ENCODE data around the gene SAMD14. TPM values are rescaled to one million over a fixed set of nuclear protein-coding genes. Genes with fewer than 3 reads are reported as not detected.

Gene SAMD14
- polyA plus RNA-seq, 2 of the 4 experiments (the other 2 are of a cell fraction): 0.12 to 0.75 TPM

DNA sequence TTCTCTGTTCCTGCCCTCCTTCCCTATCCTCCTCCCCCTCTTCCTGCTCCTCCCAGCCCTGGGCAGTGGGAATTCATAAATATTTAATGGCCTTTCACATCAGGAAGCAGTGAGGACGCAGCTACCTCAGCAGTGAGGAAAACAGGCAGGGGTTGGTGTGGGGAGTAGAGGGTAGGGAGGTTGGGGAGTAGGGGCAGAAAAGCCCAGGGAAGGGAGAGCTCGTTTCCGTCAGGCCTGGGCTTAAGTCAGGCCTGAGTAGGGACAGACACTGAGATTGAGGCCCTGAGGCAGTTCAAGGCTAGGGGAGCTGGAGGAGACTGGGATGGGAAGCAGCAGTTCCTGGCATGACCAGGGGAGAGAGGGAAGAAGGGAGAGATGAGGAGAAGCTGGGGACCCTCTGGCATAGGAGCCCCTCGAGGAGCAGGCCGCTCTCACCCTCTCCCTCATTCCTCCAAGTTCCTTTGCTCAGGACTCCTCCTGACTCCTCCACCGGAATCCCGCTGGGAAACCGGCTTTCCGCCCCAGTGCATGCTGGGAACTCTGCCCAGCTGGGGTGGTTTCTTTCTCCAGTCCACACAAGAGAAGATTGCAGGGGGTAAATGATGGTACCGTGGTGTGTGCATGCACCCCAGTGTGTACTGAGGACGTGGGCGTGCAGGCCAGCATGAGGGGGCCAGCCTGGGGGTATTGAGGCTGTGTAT, 6.2 kb downstream of the SAMD14 start:
- ATAC-seq (peak in 1 of 2 experiments; percentile 27; a peak in 3 of 6 replicates), FAIRE-seq (no peak), DNase-seq (ENCODE audit: low read depth in 1 of 2, low spot score in 1 of 2) (no peak)
- Histone ChIP-seq H3K27ac (peak overlapping the region in 1 of 2 experiments; percentile 17; a peak in 1 of 6 replicates), H3K4me2 (no peak overlapping the region), H3K9me3 (no peaks in the 10 kb centered on the region), H3K4me1 (peaks cover 10% of the 10 kb centered on the region; the same call in 1 of the 3 replicates), H3K4me3 (no peak overlapping the region)
- ChIA-PET POLR2A (no interaction called here), CTCF (interaction anchor here (0.8 to 60.2 kb wide), 16 partner anchors 12 to 174 kb away, joined by 3 to 1356 read pairs (median 4); partner anchors contain the start of genes PDK2 and PPP1R9B)
- WGBS (ENCODE audit: missing lambda C conversion rate): 61% methylated on average over 12 of the region's 12 CpGs
- no peak for TF ChIP-seq KDM1A (IDR thresholded peaks at IDR 0.05; ENCODE audit: low read depth)

- no peak for DNase-seq (ENCODE audit: low read depth in 1 of 2, low spot score in 1 of 2)
- 80% methylated on average over 3 of the region's 3 CpGs for WGBS (ENCODE audit: missing lambda C conversion rate)
- Histone ChIP-seq H3K9me3 (no peaks in the 10 kb centered on the region), H3K4me2 (no peak overlapping the region), H3K4me1 (0 out of 3 replicates have a peak, but pooled peaks cover 5% of the 10 kb centered on the region), H3K27ac (no peak overlapping the region), H3K4me3 (no peak overlapping the region)
- ATAC-seq: no peak
- no peak for TF ChIP-seq KDM1A (IDR thresholded peaks at IDR 0.05; ENCODE audit: low read depth)
- TF ChIP-seq, protein P1, sequence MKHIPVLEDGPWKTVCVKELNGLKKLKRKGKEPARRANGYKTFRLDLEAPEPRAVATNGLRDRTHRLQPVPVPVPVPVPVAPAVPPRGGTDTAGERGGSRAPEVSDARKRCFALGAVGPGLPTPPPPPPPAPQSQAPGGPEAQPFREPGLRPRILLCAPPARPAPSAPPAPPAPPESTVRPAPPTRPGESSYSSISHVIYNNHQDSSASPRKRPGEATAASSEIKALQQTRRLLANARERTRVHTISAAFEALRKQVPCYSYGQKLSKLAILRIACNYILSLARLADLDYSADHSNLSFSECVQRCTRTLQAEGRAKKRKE (CRISPR knock-in tag; IDR thresholded peaks at IDR 0.05; ENCODE audit: low read depth): no peak
- TF ChIP-seq EHF (CRISPR knock-in tag; IDR thresholded peaks at IDR 0.05): no peak
- no peak for TF ChIP-seq HES2 (IDR thresholded peaks at IDR 0.05)
- no peak for TF ChIP-seq MAX (IDR thresholded peaks at IDR 0.05)
- TF ChIP-seq CEBPB (IDR thresholded peaks at IDR 0.05): no peak
- TF ChIP-seq HOXA7 (CRISPR knock-in tag; IDR thresholded peaks at IDR 0.05): no peak
- TF ChIP-seq MAZ (IDR thresholded peaks at IDR 0.05; ENCODE audit: borderline replicate concordance, low read depth, low read length): no peak
- TF ChIP-seq RFX5 (IDR thresholded peaks at IDR 0.05): no peak
- TF ChIP-seq HOXB5 (CRISPR knock-in tag; IDR thresholded peaks at IDR 0.05): no peak
- ChIA-PET POLR2A (no interaction called here), CTCF (interaction anchor here (0.8 to 60.2 kb wide), 17 partner anchors 13 to 175 kb away, joined by 3 to 1356 read pairs (median 5); partner anchors contain the start of genes PDK2 and PPP1R9B)
- FAIRE-seq: no peak
Measured at GRCh38 chr17:50122945-50123344, 7.0 kb downstream of the SAMD14 start.

DNA sequence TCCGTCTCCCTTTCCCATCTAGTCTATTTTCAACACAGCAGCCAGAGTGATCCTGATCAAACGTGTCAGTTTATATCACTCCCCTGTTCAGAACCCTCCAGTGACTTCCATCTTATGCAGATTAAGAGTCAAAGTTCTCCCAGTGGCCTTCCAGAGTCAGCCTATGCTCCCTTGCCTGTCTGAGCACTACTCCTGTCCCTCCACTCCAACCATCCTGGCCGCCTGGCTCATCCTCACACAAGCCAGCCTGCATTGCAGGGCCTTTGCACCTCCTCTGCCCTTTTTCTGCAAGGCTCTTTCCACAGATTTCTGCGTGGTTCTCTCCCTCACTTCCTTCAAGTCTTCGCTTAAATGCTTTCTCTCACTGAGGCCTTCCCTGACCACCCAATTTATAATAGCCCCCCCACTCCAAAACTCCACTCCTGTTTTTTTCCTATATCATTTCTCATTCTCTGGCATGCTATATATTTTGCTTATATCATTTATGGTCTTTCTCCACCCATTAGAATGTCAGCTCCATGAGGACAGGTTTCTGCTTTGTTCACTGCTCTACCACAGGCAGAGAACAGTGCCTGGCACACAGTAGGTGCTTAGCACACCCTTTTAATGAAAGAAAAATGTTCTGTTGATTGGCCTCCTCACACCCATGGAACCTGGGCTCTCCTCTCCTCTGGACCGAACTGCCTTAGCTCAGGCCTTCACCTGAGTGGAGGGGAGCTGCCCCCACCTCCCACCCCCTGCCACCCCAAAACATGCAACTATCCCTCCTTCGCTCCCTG, 9.3 kb downstream of the SAMD14 start:
- DNase-seq (ENCODE audit: low read depth in 1 of 2, low spot score in 1 of 2) (no peak), ATAC-seq (no peak), FAIRE-seq (no peak)
- Histone ChIP-seq H3K4me3 (no peak overlapping the region), H3K4me2 (no peak overlapping the region), H3K4me1 (peaks cover 10% of the 10 kb centered on the region; the same call in 1 of the 3 replicates), H3K27ac (no peak overlapping the region), H3K9me3 (no peaks in the 10 kb centered on the region)
- WGBS (ENCODE audit: missing lambda C conversion rate): 68% methylated on average over 7 of the region's 7 CpGs
- ChIA-PET CTCF (interaction anchor here (1.3 to 60.2 kb wide), 12 partner anchors 9 to 124 kb away, joined by 3 to 1356 read pairs (median 16); partner anchors contain the start of genes PDK2, PPP1R9B and SAMD14), POLR2A (interaction anchor here (0.8 kb wide), 1 partner anchor 32 kb away, joined by 3 read pairs; no protein-coding TSS in a partner anchor)
- TF ChIP-seq BCL3 (IDR thresholded peaks at IDR 0.05): no peak
- TF ChIP-seq HOXB5 (CRISPR knock-in tag; IDR thresholded peaks at IDR 0.05): no peak
- TF ChIP-seq POLR2A (IDR thresholded peaks at IDR 0.05; ENCODE audit: low read length): no peak
- no peak for TF ChIP-seq ZFP36 (IDR thresholded peaks at IDR 0.05; ENCODE audit: borderline replicate concordance, partially characterized antibody)
- TF ChIP-seq SREBF2 (IDR thresholded peaks at IDR 0.05): no peak

GRCh38 chr17:50118828-50119218, 11.1 kb downstream of the SAMD14 start:
- TF ChIP-seq TFCP2L1 (CRISPR knock-in tag; IDR thresholded peaks at IDR 0.05): no peak
- TF ChIP-seq, protein P2, sequence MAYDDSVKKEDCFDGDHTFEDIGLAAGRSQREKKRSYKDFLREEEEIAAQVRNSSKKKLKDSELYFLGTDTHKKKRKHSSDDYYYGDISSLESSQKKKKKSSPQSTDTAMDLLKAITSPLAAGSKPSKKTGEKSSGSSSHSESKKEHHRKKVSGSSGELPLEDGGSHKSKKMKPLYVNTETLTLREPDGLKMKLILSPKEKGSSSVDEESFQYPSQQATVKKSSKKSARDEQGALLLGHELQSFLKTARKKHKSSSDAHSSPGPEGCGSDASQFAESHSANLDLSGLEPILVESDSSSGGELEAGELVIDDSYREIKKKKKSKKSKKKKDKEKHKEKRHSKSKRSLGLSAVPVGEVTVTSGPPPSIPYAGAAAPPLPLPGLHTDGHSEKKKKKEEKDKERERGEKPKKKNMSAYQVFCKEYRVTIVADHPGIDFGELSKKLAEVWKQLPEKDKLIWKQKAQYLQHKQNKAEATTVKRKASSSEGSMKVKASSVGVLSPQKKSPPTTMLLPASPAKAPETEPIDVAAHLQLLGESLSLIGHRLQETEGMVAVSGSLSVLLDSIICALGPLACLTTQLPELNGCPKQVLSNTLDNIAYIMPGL (CRISPR knock-in tag; IDR thresholded peaks at IDR 0.05; ENCODE audit: borderline replicate concordance): no peak
- no peak for TF ChIP-seq RAD21 (conservative IDR thresholded peaks at IDR 0.05 in 1 of 2, IDR thresholded peaks at IDR 0.05 in 1 of 2)
- TF ChIP-seq, protein P1 (CRISPR knock-in tag; IDR thresholded peaks at IDR 0.05; ENCODE audit: low read depth): no peak
- TF ChIP-seq ZC3H11A (IDR thresholded peaks at IDR 0.05): no peak
- no peak for TF ChIP-seq MAZ (IDR thresholded peaks at IDR 0.05; ENCODE audit: borderline replicate concordance, low read depth, low read length)
- no peak for TF ChIP-seq MYC (IDR thresholded peaks at IDR 0.05; ENCODE audit: borderline replicate concordance, low read length)
- TF ChIP-seq CEBPB (IDR thresholded peaks at IDR 0.05): no peak
- TF ChIP-seq NPAS2 (CRISPR knock-in tag; IDR thresholded peaks at IDR 0.05; ENCODE audit: borderline replicate concordance): no peak
- CTCF ChIA-PET: interaction anchor here (1.1 to 60.2 kb wide), 13 partner anchors 11 to 156 kb away, joined by 3 to 1356 read pairs (median 8); partner anchors contain the start of genes PDK2, PPP1R9B, SAMD14 and TMEM92
- FAIRE-seq: no peak
- H3K4me3 ChIP-seq: no peak overlapping the region
- H3K27ac ChIP-seq: no peak overlapping the region
- H3K4me1 ChIP-seq: peaks cover 8% of the 10 kb centered on the region; the same call in 1 of the 3 replicates
- H3K9me3 ChIP-seq: no peaks in the 10 kb centered on the region
- H3K4me2 ChIP-seq: no peak overlapping the region
- POLR2A ChIA-PET: no interaction called here
- no peak for ATAC-seq
- no peak for DNase-seq (ENCODE audit: low read depth in 1 of 2, low spot score in 1 of 2)
- WGBS (ENCODE audit: missing lambda C conversion rate): 74% methylated on average over 4 of the region's 4 CpGs

All from A549 (cell line).